Activated gamma-delta T cell treated with anti-CD3 and anti-CD28 coated beads, Interleukin-2, amount 50 U/mL, for 16 hours (primary cell): ENCODE measurements around the gene BBOF1.
"Not testable (repeated sequence)": the region's sequence is repeated elsewhere in the genome, so short reads cannot be mapped to it uniquely, and the experiment has no call there.

ENCODE experiments used
- DNase-seq: peaks from one replicate; pipeline ENCODE4 v3.0.0-alpha.2; 2020; ENCODE audit warnings: low read depth

BBOF1 gene

DNA sequence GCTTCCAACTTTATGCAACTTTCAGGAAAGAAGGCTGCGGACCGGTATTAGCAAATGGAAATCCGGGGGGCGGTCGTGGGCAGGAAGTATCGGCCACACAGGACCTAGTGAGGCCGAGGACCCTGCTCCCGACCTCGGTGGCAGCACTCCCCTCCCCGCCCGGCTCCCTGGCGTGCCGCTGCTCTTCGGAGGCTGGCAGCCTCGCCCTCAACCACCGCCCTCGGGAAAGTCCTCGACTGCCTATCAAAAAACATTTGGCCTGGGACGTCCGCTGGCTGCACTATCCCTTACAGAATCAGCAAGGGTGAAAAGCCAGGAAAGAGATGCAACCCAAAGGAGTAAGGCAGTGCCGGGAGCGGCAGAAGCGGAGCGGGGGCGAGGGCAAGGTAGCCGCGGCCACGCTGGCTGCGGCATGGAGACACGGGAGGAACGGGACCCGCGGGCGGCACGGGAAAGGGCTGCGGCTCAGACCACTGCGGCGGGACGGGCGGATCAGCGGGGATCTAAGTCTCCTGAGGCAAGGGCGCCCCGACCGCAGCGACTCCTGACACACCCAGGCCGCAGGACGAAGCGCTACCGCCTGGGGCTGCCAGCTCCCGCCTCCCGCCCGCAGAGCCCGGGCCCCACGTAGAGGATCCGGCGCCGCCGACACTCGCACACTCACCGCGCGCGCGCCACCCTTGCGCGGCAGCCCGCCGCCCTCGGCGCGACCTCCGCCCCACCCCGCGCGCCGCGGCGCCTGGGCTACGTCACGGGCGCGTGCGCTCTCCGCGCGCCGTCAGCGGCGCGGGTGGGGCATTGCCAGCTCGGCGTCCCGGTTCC, at the start of gene BBOF1, which contains the start of gene ENTPD5:
BBOF1 (plus strand) TSS at position 764 of the 822 bp plus-strand sequence. CDS start 130 bp downstream, outside the sequence.
ENTPD5 (minus strand) TSS at position 703 of the 822 bp plus-strand sequence. CDS start 31,186 bp downstream, outside the sequence.
- DNase-seq, result peak; percentile 72

DNA sequence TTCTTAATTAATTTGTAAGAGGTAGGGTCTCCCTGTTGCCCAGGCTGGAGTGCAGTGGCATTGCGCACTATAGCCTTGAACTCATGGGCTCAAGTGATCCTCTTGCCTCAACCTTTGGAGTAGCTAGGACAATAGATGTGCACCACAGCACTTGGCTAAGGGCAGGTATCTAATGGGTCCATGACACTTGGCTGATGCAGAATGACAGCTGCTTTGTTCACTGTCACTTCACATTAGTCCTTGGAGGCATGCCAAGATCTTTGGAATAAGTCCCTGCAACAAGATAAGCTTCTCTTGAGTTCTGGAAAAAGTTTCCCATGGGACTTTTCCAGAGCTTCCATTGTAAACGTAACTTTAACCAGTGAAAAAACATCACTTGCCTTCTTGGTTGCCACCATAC, 45.7 kb upstream of the BBOF1 start:
- DNase-seq, result no peak

DNA sequence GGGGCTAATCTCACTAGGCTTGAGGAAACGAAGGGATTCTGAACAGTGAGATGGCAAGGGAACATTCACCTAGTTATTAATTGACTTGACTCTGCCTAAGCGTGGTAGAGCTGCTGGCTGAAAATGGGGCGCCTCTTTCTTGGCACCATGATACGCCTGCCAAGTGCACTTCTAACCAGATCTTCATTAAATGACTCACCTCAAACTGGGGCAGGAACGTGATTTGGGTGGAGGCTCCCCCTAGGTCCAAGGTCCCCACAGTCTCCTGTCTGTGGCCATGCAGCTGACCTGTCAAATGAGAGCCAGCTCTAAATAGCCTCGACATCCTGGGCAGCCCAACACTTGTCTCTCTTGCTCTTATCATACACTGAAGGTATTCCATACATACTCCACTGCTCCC, 43.0 kb upstream of the BBOF1 start:
- DNase-seq, result no peak

DNA sequence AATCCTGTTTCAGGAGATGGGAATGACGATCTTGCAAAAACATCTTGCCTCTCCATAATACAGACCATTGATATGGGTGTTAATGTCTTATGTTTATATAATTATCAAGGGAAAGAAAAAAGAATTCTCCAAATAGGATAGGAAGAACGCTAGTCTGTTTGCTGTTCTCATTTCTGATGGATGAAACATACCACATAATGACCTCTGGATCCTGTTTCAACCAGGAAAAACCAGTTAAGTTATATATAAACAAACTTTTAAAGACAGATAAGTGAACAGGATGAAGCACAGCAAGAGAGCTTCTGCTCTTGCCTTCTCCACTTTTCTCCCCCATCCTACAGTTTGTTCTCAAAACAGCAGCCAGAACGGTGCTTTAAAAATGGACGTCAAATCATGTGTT, 41.3 kb upstream of the BBOF1 start:
- no peak for DNase-seq

GRCh38 chr14:73988065-73988464, 31.1 kb upstream of the BBOF1 start:
- DNase-seq, result no peak

DNA sequence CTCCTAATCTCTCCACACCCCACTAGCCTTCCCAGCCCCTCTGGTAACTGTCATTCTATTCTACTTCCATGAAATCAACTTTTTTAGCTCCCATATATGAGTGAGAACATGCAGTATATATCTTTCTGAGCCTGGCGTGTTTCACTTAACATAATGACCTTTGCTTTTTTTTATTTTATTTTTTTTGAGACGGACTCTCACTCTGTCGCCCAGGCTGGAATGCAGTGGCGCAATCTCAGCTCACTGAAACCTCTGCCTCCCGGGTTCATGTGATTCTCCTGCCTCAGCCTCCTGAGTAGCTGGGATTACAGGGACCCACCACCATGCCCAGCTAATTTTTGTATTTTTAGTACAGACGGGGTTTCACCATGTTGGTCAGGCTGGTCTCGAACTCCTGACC, 30.5 kb upstream of the BBOF1 start:
- DNase-seq, result not testable (repeated sequence)

DNA sequence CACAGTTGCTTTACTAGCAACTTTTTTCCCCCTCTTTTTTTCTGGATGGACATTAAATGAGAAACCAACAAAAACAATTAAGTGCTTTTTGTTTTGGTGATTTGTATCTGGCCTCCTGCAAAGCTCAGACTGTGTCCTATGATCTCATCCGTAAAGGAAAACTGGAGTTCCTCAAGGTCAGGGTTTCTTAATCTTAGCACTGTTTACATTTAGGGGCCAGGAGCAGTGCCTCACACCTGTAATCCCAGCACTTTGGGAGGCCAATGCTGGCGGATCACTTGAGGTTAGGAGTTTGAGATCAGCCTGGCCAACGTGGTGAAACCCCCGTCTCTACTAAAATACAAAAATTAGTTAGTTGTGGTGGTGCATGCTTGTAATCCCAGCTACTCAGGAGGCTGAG, 28.1 kb upstream of the BBOF1 start:
- no peak for DNase-seq

- DNase-seq, result not testable (repeated sequence)
Observed at GRCh38 chr14:73994926-73995325, 24.2 kb upstream of the BBOF1 start.

DNA sequence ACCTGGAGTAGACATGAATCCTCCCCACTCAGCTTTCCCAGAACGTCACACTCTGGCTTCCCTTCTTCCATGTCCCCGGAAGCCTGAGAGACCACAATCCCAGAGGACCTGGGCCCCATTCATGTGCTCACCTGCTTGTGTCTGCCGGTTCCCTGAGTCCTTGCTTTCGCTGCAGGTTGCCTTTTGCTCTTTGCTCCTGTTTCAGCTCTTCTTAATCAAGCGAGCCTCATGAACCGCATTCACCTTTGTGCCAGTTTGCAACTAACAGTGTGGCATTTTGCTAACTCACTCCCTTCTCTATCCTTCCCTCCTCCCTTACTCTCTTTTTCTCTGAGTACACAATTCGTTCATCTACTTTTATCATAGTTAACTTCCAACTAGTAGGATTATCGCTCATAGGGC, 23.2 kb upstream of the BBOF1 start:
- DNase-seq, result no peak

DNA sequence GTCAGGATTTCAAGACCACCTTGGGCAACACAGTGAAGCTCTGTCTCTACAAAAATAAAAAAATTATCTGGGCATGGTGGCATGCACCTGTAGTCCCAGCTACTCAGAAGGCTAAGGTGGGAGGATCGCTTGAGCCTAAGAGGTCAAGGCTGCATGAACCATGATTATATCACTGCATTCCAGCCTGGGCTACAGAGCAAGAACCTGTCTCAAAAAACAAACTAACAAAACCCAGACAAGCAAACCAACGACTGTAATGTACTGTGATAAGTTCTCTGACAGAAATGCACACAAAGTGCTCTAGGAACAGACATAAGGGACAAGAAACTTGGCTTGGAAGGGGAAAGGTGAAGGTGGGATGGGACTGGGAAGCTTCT, 22.4 kb upstream of the BBOF1 start:
- DNase-seq, result no peak

DNA sequence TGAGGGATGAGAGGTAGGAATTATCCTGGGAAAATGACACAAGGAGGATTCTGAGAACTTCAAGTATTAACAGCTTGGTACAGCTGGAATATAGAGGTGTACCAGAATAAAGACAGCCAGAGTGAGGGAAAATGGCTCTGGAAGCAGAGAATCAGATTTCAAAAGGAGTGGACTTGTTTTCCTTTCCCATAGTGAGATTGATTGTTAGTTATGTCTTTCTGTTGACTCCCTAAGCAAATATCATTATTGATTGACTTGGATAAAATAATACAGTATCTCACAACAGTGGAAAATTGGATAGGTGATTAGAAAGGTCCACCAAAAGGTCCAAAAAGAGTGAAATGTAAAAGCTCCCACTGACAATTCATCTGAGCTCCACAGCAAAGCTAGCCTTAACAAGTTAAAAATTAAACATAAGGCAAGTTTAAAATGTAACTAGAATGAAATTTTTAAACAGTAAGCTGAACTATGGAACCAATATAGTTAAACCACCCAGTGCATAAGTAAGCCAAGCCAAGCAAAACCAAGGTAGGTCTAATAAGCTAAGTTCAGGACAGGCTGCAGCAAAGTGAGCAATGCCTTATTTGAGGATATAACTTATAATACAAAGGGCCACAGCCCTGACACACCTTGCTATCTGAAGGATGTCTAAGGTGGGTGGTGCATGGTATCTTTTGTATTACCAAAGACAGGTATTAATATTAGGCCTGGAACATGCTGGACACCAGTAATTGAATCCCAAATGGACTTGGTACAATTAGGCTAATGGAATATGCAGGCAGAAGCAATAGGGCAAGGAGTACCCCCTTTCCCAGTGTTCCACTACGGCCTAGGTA, 21.8 kb upstream of the BBOF1 start:
- DNase-seq, result no peak

- no peak for DNase-seq
Observed at GRCh38 chr14:73997944-73998447, 21.2 kb upstream of the BBOF1 start.

- no peak for DNase-seq
Observed at GRCh38 chr14:73998726-73999125, 20.4 kb upstream of the BBOF1 start.

DNA sequence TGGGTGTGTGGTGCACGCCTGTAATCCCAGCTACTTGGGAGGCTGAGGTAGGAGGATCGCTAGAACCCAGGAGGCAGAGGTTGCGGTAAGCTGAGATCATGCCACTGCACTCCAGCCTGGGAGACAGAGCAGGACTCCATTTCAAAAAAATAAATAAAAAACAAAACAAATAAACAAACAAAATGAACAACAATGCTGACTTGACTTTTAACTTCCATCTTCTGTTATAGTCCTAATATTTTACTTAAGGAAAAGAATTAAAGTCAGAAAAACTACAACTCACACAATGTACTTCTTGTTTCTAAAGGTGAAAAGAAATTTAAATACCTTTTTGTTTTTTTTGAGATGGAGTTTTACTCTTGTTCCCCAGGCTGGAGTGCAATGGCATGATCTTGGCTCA, 13.5 kb upstream of the BBOF1 start:
- not testable (repeated sequence) for DNase-seq

DNA sequence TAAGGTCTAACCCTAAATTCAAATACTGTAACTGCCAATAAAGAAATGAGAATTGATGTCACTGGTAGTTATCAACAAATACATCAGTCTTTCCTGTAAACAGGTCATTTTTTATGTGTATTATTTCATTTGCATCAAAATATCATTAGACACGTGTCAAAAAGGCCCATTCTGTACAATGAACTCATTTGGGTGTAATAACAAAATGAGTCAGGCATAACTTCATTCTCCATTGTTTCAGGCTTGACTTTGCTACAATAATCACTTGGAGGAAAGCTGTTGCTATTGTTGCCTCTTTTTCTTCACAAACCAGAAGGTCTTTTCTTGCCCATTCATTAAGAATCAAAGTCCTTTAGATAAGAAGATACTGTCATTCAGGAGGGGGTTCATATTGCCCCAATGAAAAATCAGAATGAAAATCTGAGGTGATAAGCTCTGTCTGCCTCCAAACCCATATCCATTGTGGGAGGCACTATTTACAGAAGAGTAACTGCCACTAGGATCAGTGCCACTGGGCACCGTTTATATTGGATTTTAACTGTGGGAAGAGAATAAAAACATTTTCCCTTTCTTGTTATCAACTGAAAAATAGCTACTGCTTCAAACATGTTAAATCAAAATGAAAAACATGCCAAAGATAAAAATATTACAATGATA, 10.2 kb upstream of the BBOF1 start:
- no peak for DNase-seq

GRCh38 chr14:74014299-74014698, 4.8 kb upstream of the BBOF1 start:
- DNase-seq, result no peak

DNA sequence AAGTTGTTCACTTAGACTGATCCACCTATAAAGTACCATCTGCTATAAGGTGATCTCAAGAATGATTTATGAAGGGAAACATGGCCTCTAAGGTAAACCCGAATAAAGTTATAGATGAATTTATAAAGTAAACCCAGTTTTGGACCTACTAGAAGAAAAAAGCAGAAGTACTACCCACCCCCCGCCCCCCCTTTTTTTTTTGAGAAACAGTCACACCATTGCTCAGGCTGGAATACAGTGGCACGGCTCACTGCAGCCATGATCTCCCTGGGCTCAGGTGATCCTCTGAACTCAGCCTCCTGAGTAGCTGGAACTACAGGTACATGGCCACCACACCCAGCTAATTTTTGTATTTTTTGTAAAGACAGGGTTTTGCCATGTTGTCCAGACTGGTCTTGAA, 4.0 kb upstream of the BBOF1 start:
- DNase-seq, result no peak

DNA sequence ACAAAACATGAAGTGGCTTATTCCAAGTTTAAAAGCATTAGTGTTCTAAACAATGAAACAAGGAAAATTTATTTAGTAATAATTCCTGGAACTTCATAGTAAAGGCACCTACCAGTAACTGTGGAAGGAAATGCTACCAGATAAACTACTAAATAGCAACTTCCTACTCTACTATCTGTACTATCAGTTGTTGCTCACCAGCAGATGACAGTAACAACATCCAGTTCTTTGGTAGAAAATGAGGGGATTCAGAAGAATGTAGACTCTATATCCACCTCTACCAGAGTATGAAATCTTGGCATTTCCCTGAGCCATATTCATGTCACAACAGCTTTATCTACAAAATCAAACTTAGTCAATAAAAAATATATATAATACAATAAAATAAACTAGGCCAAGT, 3.2 kb upstream of the BBOF1 start:
- no peak for DNase-seq

DNA sequence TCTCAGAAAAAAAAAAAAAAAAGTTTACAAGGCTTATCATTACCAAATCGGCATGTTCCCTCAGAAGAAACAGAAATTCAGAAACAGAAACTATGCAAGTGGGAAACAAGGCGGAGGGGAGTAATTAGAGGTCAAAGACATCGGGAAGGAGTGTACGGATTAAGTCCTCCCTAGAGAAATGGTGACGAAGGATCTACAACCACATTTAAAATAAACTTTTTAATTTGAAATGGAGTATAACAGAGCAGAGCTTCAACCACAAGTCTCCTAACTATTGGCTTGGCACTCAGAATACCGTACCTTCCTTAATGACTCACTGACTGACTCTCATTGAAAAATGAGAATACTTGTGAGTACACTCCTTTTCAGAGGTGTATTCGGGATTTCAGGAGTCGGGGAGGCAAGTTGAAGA, 969 bp upstream of the BBOF1 start:
- DNase-seq, result no peak

GRCh38 chr14:74019408-74020137, 424 bp downstream of the BBOF1 start:
- DNase-seq, result no peak

- DNase-seq, result no peak
Observed at GRCh38 chr14:74022346-74022745, 3.2 kb downstream of the BBOF1 start.

- no peak for DNase-seq
Observed at GRCh38 chr14:74029136-74029535, 10.0 kb downstream of the BBOF1 start.
